Keratinocyte (primary cell): Measurements from ENCODE around the gene TDRKH. TPM values are rescaled to one million over a fixed set of nuclear protein-coding genes. Genes with fewer than 3 reads are reported as not detected.
A peak's percentile ranks its signal among the peaks of the same experiment; 100 is the strongest.

ENCODE experiments used
- DNase-seq: peaks from one replicate; pipeline ENCODE4 v3.0.0-alpha.2; 2011; ENCODE audit warnings: low read depth, missing footprints, low spot score
- FAIRE-seq: peaks from 2 replicates; lab custom pipeline; 2011; peaks lifted over from hg19 to GRCh38; lab: Jason Lieb, UNC
- H2AFZ ChIP-seq: 2 replicates; pipeline ENCODE4 v1.6.0; 2012; ENCODE audit warnings: low read length, control low read depth, inconsistent platforms; ENCODE audit not compliant: control insufficient read depth
- H3K27ac ChIP-seq: 2 replicates; pipeline ENCODE4 v1.5.1; 2011; ENCODE audit warnings: low read length; ENCODE audit not compliant: control insufficient read depth, insufficient read depth
- H3K27me3 ChIP-seq: 3 replicates; pipeline ENCODE4 v1.6.0; 2011; ENCODE audit warnings: low read length; ENCODE audit not compliant: control insufficient read depth, insufficient read depth; ENCODE audit errors: extremely low read depth
- H3K36me3 ChIP-seq, 2 experiments: 2 replicates in 1 of 2; 3 replicates in 1 of 2; pipeline ENCODE4 v1.5.1; 2011; ENCODE audit warnings: low read length in 2 of 2, mild to moderate bottlenecking in 1 of 2; ENCODE audit not compliant: control insufficient read depth in 2 of 2, insufficient read depth in 2 of 2; ENCODE audit errors: extremely low read depth in 1 of 2
- H3K4me1 ChIP-seq: 3 replicates; pipeline ENCODE4 v1.5.1; 2011; ENCODE audit warnings: low read length; ENCODE audit not compliant: control insufficient read depth, insufficient read depth; ENCODE audit errors: extremely low read depth
- H3K4me2 ChIP-seq: 3 replicates; pipeline ENCODE4 v1.6.0; 2011; ENCODE audit warnings: low read depth, low read length; ENCODE audit not compliant: control insufficient read depth, insufficient read depth; ENCODE audit errors: extremely low read depth
- H3K4me3 ChIP-seq, 3 experiments: fragments of 200-600 bp in 1 of 3; sonication (generic) in 1 of 3; 2 replicates in 2 of 3; 3 replicates in 1 of 3; pipeline ENCODE4 v1.5.1; 2011 to 2016; ENCODE audit warnings: low read length in 3 of 3, mild to moderate bottlenecking in 3 of 3, control low read depth in 2 of 3, inconsistent platforms in 1 of 3, low read depth in 1 of 3, mixed read lengths in 1 of 3, mixed run types in 1 of 3, moderate library complexity in 1 of 3; ENCODE audit not compliant: control insufficient read depth in 2 of 3, insufficient read depth in 2 of 3; ENCODE audit errors: extremely low read depth in 1 of 3
- H3K79me2 ChIP-seq: 2 replicates; pipeline ENCODE4 v1.6.0; 2012; ENCODE audit warnings: low read length; ENCODE audit not compliant: control insufficient read depth, insufficient read depth
- H3K9ac ChIP-seq: 3 replicates; pipeline ENCODE4 v1.6.0; 2011; ENCODE audit warnings: low read length; ENCODE audit not compliant: control insufficient read depth, insufficient read depth; ENCODE audit errors: extremely low read depth
- H3K9me1 ChIP-seq: 3 replicates; pipeline ENCODE4 v1.6.0; 2011; ENCODE audit warnings: low read length; ENCODE audit not compliant: control insufficient read depth, insufficient read depth; ENCODE audit errors: extremely low read depth
- H3K9me3 ChIP-seq: 2 replicates; pipeline ENCODE4 v1.5.1; 2012; ENCODE audit warnings: low read depth, low read length; ENCODE audit not compliant: control insufficient read depth
- H4K20me1 ChIP-seq: 3 replicates; pipeline ENCODE4 v1.6.0; 2011; ENCODE audit warnings: low read length; ENCODE audit not compliant: control insufficient read depth, insufficient read depth; ENCODE audit errors: extremely low read depth
- CTCF ChIP-seq, 3 experiments: IDR thresholded peaks in 1 of 3; conservative IDR thresholded peaks in 1 of 3; optimal IDR thresholded peaks in 1 of 3; 2 replicates in 2 of 3; 3 replicates in 1 of 3; pipeline versions ENCODE3 to v1.5.1; 2011; ENCODE audit warnings: low read length in 3 of 3, mild to moderate bottlenecking in 3 of 3, moderate library complexity in 2 of 3, control low read depth in 1 of 3, inconsistent platforms in 1 of 3; ENCODE audit not compliant: insufficient read depth in 2 of 3; ENCODE audit errors: extremely low read depth in 1 of 3
- EZH2 ChIP-seq: IDR thresholded peaks from one replicate; pipeline ENCODE4 v1.6.1; 2012; ENCODE audit warnings: inconsistent platforms, mild to moderate bottlenecking, low read length, moderate library complexity
- dilution Hi-C: fragments of 300-500 bp; cut with MboI; formaldehyde crosslinking; loops from one replicate; pipeline ENCODE4 v1.7.0; 2020; ENCODE audit warnings: low sequenced_read_pairs; ENCODE audit not compliant: extremely low pct_ligation_motif_present
- polyA plus RNA-seq, 5 experiments: library from polyadenylated mRNA; depleted of rRNA in 3 of 5; stranded (reverse) in 3 of 5; stranded (forward) in 1 of 5; unstranded in 1 of 5; fragments of >200 nt; gene quantifications; 1 replicate in 1 of 5; 2 replicates in 3 of 5; 3 replicates in 1 of 5; pipeline versions ENCODE4 v1.2.1 to v1.2.3, GENCODE V29; 2011 to 2012; ENCODE audit warnings: missing spikeins in 2 of 5, low read depth in 1 of 5, low replicate concordance in 1 of 5

Gene TDRKH
- polyA plus RNA-seq, 1 donor (not counting 4 experiments of a cell fraction or from before 2014, with no cell fraction given), result 9.7 TPM

DNA sequence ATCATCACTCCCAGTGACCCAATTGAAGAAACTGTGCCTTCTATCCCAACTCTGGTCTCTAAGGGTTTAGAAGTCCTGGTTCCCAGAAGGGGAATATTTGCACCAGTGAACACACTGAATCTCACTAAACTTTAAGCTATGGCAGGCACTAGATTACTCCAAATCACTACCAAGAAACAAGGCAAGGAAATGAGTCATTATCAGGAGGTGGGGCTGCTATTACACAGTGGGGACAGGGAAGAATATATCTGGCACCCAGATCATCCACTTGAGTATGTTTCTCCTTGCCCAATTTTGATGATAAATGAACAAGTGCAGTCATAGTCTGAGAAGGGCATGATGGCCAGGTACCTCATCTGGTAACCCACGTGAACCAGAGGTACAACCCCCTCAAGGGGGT lies 34.0 kb downstream of the TDRKH start:
- no peak overlapping the region for H3K4me3 ChIP-seq
- H3K9ac ChIP-seq, result no peak overlapping the region
- H4K20me1 ChIP-seq, result no peaks in the 10 kb centered on the region
- dilution Hi-C loops, result no loop called here
- peaks cover 18% of the 10 kb centered on the region for H3K4me1 ChIP-seq
- H3K9me1 ChIP-seq, result no peaks in the 10 kb centered on the region
- DNase-seq (no peak), FAIRE-seq (peak; percentile 71)
- no peaks in the 10 kb centered on the region for H3K9me3 ChIP-seq
- H3K4me2 ChIP-seq, result peak overlapping the region; percentile 31
- no peak for TF ChIP-seq EZH2
- TF ChIP-seq CTCF (optimal IDR thresholded peaks at IDR 0.05 in 1 of 3, IDR thresholded peaks at IDR 0.05 in 1 of 3, conservative IDR thresholded peaks at IDR 0.05 in 1 of 3; ENCODE audit: extremely low read depth in 1 of 3, insufficient read depth in 2 of 3, low read length in 3 of 3), result no peak
- no peak overlapping the region for H3K27ac ChIP-seq
- no peaks in the 10 kb centered on the region for H3K27me3 ChIP-seq
- H2AFZ ChIP-seq, result no peak overlapping the region
- no peaks in the 10 kb centered on the region for H3K79me2 ChIP-seq
- H3K36me3 ChIP-seq, result peaks cover 7 to 18% of the 10 kb centered on the region in 2 experiments

DNA sequence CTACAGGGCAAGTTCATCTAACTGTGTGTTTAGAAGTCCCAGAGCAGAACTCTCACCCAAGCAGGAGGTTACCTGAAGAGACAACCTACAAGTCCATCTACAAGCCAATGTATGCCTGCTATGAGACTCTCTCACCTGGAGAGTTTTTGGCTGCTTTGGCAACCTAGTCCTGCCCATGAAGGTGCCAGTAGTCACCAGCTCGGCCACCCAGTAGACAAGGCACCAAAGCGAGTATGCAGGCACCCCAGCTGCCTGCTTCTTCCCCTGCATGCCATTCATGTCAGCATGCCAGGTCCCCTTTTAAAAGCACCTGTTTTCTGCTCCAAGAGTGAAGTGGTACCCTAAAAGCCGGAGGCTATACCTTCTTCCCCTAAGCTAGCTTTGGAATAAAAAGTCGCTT lies 48.8 kb downstream of the TDRKH start:
- DNase-seq (no peak), FAIRE-seq (no peak)
- no peaks in the 10 kb centered on the region for H3K9me1 ChIP-seq
- peaks cover 7% of the 10 kb centered on the region for H3K4me1 ChIP-seq
- no peak overlapping the region for H3K27ac ChIP-seq
- H3K36me3 ChIP-seq, result no peaks in the 10 kb centered on the region
- H2AFZ ChIP-seq, result no peak overlapping the region
- H3K79me2 ChIP-seq, result no peaks in the 10 kb centered on the region
- no peak overlapping the region for H3K9ac ChIP-seq
- dilution Hi-C loops, result no loop called here
- no peak overlapping the region for H3K4me2 ChIP-seq
- H3K4me3 ChIP-seq, result no peak overlapping the region
- no peaks in the 10 kb centered on the region for H3K27me3 ChIP-seq
- TF ChIP-seq CTCF (optimal IDR thresholded peaks at IDR 0.05 in 1 of 3, IDR thresholded peaks at IDR 0.05 in 1 of 3, conservative IDR thresholded peaks at IDR 0.05 in 1 of 3; ENCODE audit: extremely low read depth in 1 of 3, insufficient read depth in 2 of 3, low read length in 3 of 3) (no peak), EZH2 (no peak)
- peaks cover 5% of the 10 kb centered on the region for H3K9me3 ChIP-seq
- no peaks in the 10 kb centered on the region for H4K20me1 ChIP-seq
